HK-2 (cell line): ENCODE results near the gene PLXNA4.

Source experiments
- DNase-seq: peaks from one replicate; pipeline ENCODE4 v3.0.0-alpha.2; 2018; ENCODE audit not compliant: unreplicated experiment

The PLXNA4 gene

DNA sequence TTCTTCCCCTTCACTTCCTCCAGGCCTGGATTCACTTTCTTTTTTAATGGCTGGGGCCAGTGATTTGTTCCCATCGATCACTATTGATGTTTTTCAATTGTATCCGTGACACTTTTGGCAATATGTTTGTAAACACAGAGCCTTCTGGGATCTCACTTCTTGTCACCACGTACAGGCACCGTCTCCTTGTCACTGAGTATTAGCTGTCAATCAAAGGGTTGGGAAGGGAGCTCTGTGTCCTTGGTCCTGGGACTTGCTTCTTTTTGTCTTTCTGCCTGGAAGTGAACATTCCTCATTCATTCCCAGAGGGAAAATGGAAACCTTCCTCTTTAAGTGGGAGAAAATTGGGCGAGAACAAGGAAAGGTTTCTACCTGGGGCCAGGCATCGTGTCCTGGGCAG lies 157.4 kb downstream of the PLXNA4 start:
- no peak for DNase-seq

DNA sequence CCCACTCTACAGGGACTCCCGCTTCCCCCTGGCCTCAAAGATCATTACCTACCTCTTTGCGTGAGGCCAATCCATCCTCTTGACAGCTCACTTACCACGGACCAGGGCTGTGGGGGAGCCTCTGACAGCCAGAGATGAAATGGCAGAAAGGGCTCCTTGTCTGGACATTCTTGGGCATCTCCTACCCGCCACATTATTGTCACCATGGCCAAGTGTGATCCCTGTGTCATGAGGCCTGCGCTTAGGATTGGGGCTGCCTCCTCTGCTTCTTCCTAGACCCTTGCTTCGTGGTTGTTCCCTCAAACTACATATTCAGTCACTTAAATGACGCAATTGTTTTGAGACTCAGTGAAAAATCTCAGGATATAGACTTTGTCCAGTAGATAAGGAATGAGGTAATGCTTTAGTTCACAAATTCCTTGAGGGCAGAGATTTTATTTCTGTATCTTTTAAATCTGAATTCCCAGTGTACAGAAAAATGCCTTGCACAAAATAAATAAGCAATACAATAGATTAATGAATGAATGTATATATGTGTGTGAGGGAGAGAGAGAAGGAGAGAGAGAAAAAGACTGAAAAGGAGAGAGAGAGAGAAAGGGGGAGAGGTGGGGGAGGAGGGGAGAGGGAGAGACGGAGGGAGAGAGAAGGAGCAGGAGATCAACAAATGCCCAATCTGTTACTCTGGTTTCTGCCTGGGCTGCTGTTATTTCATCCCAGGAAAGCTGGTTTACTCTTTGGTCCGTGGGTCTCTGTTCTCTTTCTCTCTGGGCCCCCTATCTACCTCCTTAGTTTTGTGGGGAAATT lies 159.0 kb downstream of the PLXNA4 start:
- DNase-seq = no peak

DNA sequence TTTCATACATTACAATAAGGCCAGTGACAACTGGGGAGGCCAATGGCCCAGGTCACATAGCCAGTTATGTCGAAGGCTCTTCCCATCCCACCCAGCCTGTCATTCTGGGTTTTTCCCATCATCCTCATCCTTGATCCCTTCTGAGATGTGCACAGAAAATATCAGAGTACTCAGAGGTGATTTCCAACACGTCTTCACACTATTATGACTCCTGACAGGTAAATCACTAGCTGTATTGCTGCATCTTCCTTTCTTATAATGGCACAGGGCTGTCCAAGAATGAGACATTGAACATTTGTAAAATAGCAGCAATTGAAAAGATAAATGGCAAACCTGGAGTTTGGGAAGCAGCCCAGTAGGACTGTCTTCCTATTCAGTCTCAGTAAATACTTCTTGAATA lies 159.9 kb downstream of the PLXNA4 start:
- DNase-seq = no peak

DNA sequence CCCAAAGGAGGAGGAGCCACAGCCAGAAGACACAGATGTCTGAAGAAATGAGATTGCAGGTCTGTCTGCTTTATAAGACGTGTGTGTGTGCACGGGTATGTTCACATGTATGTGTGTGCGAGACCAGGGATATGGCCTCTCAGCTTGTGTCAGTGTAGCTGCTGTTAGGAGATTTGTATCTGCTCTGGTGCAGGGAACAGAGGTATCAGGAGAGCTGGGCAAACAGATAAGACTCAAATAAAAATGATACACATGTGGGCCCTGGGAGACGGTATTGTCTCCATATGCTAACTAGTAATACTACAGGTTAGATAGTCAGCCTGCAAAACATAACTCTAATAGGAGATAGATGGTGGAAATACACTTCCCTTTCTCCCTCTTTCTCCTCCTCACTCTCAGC lies 161.0 kb downstream of the PLXNA4 start:
- no peak for DNase-seq

DNA sequence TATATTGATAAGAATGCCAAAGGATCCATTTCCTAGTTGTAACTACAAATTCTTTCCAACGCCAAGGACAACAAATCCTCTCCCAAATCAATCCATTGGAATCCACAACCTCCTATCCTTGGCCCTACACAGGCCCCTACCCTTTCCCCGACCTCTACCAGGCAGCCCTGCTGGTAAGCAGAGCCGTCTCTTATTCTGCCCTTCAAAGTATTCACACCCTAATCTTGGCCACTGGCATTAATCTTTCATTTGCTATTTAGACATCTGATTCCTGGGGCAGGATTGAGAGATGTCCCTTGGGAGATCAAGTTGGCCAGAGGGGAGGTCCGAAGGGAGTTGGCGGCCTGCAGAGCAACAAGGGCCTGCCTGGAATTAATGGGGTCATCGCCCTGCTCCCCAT lies 161.4 kb downstream of the PLXNA4 start:
- no peak for DNase-seq

DNA sequence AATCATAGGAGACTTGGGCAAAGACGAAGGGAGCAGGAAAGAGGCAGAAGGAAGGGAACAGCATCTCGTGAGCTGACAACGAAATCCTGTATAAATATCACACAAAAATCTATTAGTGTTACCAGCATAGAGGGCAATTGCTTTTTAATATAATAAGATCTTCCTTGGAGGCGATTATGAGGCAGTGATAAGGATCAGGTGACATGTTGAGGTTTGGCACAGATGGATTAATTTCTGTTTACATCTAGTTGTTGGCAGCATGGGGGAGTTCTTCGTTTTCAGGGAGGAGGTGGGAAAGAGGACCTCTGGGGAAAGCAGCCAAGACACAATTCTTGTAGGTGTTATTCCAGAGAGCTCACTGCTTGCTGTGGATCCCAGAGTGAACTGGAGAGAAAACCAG lies 163.8 kb downstream of the PLXNA4 start:
- no peak for DNase-seq

DNA sequence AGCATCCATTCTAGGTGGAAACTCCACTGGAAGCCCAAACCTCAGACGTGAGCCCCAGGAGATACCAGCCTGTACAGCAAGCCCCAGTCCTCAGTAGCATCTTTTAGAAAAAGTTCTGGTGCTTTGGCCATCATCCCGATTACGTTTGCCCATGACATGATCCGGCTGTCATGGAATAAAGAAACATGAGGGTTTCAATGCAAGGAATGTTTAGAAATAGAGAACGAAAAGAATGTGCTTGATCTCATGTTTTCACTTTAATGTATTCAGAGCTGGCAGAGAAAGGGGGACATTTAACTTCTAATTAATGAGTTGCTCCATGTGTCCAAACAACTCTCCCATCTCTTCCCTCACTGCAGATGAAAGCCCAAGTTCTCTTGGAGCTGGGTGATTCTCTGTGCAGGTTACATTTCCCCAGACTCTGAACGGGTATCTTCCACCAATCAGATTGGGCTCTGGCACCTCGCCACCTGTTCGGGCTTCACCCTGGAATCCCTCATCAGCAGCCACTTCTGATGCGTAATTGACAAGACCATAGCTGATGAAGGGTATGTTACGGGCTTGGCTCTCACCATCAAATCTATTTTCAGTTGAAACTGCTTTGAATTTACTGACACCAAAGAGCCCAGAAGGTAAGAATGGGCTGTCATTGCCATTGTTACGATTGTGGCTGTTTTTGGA lies 165.3 kb downstream of the PLXNA4 start:
- no peak for DNase-seq

DNA sequence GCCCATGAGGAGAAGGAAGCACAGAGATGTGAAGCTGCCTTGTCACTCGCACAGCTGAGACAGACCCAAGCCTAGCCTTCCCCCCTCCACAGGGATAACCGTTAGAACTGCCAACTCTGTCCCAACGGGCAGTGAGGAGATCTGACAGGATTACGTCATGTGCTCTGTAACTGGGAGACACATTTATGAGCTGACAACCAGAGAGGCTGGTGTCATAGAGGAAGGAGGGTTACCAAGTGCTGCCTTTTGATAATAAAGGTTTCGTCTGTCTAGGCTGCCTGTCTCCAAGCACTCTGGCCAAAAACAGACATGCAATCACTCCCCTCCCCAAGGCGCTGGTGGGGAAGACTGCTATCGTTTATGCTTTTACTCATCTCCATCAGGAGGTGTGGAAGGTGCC lies 165.9 kb downstream of the PLXNA4 start:
- DNase-seq = no peak

DNA sequence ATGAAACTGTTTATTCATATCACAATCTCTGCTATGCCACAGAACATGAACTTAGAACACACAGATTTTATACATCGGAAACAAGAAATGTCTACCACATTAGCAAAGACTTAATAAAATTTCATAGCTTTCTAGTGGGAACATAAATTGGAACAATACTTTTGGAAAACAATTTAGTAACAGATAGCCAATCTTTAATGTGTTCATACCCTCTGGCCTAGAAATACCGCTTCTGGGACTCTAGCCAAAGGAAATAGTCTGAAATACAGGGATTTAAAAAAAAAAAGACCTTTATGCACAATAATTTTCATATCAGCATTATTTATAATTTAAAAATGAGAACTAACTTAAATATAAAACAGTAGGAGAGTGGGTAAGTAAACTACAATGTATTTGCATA lies 168.5 kb downstream of the PLXNA4 start:
- DNase-seq = no peak

DNA sequence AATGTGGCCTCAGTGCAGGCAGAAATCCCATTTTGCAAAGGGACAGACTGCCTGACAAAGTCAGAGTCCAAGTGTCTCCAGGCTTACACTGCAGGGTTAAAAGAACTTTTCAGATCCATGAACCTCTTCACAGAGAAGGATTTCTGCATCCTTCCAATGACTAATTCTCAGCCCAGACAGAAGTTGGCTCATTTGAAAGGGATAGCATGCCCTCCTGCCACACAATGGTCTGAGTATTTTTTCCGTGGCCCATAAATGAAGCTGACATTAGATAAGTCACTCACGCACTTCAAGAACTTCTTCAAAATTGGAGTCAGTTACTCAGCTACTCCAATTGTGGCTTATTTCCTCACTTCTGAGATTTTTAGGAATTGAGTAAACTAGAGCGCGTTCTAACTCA lies 170.2 kb downstream of the PLXNA4 start:
- no peak for DNase-seq

DNA sequence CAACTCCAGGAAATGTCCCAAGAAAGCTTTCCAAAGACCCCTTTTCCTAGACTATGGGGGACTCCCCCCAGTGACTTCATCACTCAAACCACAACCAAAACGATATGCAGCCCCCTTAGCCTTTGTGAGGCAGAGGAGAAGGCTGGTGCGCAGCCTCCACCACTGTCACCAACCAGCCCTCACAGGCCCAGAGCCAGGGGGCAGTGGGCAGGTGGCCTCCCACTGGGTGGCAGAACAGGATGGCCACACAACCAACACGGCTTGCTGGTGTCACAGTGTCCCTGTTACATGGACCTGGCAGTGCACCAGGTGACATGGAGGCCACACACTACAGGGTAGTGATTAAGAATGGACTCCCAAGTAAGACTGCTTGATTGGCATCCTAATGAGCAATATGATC lies 172.0 kb downstream of the PLXNA4 start:
- DNase-seq = no peak

DNA sequence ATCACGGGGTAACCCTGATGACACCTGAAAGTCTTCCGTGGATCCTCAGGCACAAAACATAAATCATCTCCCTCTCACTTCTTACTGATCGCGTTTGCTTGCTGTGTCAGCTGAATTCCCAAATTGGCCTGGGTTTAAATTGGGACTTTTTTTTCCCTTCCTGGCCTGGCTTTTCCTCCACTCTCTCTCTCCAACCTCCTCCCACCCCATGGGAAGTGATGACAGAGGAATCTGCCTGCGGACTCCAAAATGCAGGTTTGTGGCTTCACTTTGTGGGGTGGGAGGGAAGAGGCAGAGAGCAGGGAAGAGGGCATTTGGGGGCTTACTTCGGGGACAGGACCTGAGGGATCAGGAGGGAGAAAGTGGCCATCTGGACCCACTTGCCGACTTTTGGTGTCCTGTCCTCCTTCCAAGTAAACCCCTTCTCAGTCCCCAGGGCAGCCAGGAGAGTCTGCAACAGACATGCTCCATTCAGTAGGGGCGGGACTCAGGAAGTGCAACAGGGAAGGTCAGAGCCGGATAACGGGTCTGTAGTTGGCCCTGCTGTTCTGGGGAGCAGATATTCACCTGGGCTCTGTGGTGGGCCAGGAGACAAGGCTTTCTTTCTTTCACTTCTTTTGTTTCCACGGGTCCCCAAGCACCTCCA lies 172.7 kb downstream of the PLXNA4 start:
- no peak for DNase-seq

DNA sequence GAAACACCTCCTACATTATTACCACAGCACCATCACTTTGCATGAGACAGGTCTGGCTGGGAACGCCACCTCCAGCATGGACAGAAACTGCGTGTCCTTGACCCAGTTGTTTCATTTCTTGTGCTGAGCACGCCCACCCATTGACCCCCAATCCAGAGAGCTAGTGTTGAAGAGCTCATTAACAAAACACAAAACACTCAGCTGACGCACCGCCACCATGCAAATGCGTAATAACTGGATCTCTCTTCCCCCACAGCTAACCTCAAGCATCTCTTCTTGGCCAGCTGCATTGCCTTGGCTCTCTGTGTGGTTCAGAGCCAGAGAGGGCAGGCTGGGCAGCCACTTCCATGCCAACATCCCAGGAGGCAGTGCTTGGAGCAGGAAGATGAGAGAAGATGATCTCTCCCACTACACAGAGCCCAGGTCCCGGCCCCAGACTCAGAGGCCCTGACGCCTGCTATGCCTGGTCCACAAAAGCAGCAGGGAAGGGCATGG lies 173.5 kb downstream of the PLXNA4 start:
- DNase-seq = no peak

DNA sequence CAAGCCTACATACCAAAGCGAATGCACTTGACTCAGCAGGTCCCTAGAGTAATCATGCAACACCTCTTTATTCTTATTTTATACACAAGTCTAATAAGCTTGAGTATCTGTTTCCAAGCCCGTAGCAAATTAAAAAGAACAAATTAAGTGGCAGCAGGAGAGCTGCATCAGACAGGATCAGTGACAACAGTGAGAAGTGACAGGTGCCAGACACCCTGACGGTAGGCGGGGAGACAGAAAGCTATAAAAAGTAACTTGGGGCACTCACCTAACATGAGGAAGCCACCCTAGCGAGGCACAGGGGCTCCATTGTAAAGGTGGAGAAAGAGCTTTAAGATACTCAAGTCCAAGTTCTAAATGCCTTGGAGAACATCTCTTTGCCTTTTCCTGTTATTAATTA lies 174.2 kb downstream of the PLXNA4 start:
- no peak for DNase-seq

DNA sequence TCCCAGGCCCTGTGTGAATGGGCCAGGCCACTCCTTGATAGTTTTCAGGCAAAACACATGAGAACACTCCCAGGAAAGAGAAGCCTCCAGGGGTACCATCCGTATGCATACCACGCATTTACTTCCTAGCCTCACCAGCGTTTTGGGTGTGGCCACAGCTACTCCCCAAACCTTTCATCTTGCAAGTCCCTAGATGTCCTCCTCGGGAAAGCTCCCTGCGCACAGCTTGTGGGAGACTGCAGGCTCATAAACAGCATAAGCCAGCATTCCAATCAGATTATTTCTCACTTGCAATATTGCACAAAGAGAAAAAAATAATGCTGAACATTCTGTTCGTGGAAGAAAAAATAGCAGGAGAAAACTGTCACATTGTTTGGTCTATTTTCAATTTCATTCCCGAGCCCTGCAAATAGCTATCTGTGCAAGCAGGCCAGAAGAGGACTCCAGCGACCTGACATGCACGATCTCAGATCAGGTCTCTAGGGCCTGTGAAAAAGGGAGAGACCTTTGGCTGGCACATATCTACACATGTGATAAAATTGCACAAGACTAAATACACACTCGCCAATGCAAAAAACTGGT lies 175.6 kb downstream of the PLXNA4 start:
- no peak for DNase-seq

DNA sequence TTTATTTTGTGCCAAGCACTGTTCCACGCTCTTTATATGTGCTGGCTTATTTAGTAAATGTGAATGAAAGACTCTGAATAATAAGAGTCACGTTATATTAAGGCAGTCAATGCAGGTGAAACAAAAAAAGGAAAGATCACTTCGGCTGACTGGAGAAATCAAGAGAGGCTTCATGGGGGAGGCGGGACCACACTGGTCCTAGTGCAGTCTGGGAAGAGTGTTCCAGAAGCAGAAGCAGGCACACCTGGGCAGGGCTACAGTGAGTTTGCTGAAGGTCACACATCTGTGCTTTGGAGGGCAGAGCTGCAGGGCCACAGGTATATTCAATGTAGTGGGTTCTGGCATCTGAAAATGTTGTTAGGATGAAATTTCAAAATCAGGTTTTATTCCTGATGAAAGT lies 176.9 kb downstream of the PLXNA4 start:
- no peak for DNase-seq

DNA sequence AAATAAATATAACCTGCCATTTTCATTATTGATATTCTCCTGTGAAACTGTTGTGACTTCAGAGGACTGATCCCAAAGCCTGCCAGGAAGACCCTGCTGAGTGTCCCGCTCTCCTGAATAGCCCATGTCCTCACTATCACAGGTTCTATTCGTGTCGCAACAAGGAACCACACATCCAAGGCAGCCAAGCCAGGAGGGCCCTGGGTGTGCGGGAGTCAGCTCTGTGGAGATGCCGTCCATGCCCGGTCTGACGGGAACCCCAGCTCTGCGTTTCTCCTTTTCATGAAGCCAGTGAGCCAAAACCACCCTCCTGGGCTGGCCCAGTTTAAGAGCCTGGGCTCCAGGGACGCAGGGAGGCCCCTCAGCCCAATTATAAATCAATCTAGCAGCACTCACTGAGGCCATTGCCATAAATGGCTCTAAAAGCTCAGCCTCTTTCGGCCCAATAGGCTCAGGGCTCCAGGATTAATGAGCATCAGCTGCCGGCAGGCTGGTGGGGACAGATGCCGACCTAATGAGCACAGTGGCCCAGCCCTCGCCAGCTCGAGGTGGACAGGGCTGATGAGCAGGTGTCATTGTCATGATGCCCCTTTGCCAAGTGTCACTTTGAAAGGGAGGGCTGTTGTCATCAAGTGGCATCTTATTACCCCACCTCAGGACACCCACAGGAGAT lies 177.9 kb downstream of the PLXNA4 start:
- no peak for DNase-seq

DNA sequence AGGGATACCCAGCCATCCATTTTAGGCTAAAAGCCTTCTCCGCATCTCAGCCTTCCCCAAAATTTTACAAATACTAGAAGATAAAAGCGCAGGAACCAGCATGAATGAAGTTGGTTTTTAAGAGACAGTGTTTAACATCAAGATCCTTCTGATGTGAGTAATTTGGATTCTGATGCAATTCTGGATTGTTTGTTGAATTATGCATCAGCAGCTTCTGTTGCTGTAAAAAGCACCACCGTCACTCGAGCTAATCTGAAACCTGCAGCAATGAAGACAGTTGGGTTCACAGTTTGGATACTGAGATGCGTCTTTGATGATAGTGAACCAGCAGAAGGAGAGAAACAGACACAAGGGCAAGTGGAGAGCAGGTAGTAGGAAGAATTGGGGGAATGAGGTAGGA lies 179.2 kb downstream of the PLXNA4 start:
- DNase-seq = no peak

DNA sequence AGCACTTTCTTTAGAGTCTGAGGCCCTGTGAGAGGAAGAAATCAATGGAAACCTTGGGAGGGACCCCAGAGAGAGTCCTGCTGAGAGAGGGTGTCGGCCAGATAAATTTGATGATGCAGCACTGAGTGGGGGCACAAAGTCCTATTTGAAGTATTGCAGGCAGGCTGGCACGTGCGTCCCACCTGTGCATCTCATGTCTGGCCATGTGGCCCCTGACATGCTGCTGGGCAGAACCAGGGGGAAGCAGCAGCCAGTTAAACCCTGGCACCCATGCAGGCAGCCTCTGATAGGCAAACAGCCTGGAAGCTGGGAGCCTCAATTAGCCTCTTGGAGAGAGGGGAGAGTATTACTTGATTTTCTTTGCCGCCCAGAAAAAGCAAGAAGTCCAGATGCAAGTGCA lies 180.9 kb downstream of the PLXNA4 start:
- no peak for DNase-seq

DNA sequence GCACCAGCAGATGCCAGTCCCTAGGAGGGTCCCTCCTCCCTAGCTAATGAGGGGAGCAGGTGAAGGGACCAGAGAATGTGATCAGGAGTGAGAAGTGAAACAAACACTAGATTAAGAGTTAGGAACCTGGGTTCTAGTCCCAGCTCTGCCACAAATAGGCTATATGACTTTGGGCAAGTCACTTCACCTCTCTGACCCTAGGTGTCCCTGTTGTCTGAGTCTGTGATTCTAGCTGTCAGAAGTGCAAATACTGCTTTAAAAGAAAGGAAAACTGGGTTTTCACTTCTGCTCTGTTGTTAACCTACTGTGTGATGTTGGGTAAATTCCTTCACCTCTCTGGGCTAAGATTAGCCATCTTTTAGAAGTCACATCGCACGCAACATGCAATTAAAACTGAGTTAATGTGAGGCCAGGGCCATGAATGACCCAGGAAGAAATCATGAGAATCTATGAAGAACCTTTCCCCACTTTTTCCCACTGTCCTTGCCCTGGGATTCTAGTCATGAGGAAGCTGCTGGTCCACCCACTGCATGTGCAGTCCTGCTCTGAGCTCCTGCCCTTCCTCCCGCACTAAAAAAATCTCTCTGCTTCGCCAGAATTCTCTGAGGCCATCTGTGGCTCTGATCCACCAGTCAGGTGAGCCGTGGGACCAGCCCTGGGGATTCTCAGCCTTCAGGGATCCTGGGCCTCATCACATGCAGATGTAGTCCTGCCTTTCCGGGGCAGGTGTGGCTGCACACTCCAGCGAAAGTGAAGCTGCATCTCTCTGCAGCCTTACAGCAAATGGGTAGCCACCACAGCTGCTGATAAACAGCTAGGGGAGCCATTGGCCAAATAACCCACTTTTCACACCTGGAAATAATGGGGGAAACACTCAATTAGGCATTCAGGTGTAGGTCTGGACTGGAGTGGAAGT lies 181.7 kb downstream of the PLXNA4 start:
- no peak for DNase-seq

DNA sequence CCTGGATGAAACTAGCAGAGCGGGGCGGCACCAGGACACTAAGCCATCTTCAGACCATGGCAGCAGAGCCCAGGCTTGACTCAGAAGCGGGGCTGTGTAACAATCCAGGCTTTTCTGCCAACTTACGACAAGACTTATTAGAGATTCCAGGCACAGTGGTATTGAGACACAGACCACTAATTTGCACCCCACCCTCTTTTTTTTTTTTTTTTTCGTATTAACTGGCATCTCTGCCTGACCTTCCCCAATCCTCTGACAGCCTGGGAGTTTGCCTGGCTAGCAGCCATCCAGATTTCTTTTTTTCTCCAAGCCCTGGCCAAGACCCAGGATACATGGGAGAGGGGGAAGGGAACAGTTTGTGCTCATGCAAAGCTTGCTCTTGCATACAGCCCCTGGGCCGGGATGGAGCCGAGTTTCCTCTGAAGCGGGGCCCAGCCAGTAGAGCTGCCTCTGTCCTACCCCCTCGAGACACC lies 182.4 kb downstream of the PLXNA4 start:
- DNase-seq = no peak
